GM12878 (cell line): ENCODE measurements around the gene VCAN.

Source experiments
- CBX5 ChIP-seq: sonication (generic); IDR thresholded peaks from 2 replicates; pipeline ENCODE4 v1.6.1; 2016; ENCODE audit warnings: low read depth, moderate library complexity, mild to moderate bottlenecking, inconsistent platforms
- IRF4 ChIP-seq: IDR thresholded peaks from 2 replicates; pipeline ENCODE4 v1.6.1; 2011; ENCODE audit warnings: low read depth, low read length
- RAD21 ChIP-seq: IDR thresholded peaks from 2 replicates; pipeline ENCODE4 v1.6.1; 2011; ENCODE audit warnings: mild to moderate bottlenecking, low read depth, low read length, moderate library complexity; ENCODE audit not compliant: insufficient read depth
- RBBP5 ChIP-seq: fragments of 200-600 bp; sonication (generic); conservative IDR thresholded peaks from 2 replicates; pipeline ENCODE4 v1.6.1; 2016
- SP1 ChIP-seq: IDR thresholded peaks from one replicate; pipeline ENCODE4 v1.6.1; 2011; ENCODE audit warnings: low read depth, low read length
- SUZ12 ChIP-seq: fragments of 200-600 bp; sonication (generic); IDR thresholded peaks from one replicate; pipeline ENCODE4 v1.6.1; 2018; ENCODE audit warnings: antibody characterized with exemption, mild to moderate bottlenecking; ENCODE audit not compliant: unreplicated experiment
- ZNF24 ChIP-seq: fragments of 450-650 bp; IDR thresholded peaks from 2 replicates; pipeline ENCODE4 v1.6.1; 2017; ENCODE audit warnings: antibody characterized with exemption, mild to moderate bottlenecking
- TF ChIP-seq, protein P1 (sequence below), 3 experiments: IDR thresholded peaks in 2 of 3; conservative IDR thresholded peaks in 1 of 3; 2 replicates each; pipeline ENCODE4 v1.5.1; 2011; ENCODE audit warnings: low read depth in 3 of 3, low read length in 3 of 3, mild to moderate bottlenecking in 3 of 3, control low read depth in 2 of 3, moderate library complexity in 2 of 3, inconsistent platforms in 1 of 3, mixed read lengths in 1 of 3; ENCODE audit not compliant: control insufficient read depth in 2 of 3, insufficient read depth in 1 of 3; ENCODE audit errors: extremely low read depth in 1 of 3

DNA sequence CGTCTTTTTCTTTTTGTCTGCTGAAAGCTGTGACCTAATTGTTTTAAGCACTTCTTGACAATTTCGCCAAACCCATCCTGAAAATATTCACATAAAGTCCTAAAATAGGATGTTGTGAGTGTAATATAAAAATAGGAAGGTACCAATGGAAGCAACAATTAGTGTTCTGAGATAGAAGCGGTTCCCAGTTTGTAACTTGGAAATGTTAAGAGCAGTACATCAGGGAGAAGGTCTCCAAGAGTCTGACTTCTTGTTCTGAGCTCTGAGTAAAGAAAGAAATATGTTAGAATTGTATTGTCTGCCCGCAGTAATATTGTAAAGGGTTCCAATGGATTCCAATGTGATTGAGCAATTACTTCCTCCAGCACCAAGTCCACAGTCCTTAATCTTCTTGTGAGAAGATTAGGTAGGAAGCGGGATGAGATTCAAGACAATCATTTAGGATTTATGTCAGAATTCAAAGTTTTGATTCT is 3.9 kb downstream of the VCAN start:
- TF ChIP-seq IRF4 (no peak), CBX5 (no peak), SUZ12 (no peak), ZNF24 (no peak), RAD21 (no peak), SP1 (no peak), RBBP5 (no peak)
- TF ChIP-seq, protein P1, sequence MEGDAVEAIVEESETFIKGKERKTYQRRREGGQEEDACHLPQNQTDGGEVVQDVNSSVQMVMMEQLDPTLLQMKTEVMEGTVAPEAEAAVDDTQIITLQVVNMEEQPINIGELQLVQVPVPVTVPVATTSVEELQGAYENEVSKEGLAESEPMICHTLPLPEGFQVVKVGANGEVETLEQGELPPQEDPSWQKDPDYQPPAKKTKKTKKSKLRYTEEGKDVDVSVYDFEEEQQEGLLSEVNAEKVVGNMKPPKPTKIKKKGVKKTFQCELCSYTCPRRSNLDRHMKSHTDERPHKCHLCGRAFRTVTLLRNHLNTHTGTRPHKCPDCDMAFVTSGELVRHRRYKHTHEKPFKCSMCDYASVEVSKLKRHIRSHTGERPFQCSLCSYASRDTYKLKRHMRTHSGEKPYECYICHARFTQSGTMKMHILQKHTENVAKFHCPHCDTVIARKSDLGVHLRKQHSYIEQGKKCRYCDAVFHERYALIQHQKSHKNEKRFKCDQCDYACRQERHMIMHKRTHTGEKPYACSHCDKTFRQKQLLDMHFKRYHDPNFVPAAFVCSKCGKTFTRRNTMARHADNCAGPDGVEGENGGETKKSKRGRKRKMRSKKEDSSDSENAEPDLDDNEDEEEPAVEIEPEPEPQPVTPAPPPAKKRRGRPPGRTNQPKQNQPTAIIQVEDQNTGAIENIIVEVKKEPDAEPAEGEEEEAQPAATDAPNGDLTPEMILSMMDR (IDR thresholded peaks at IDR 0.05 in 2 of 3, conservative IDR thresholded peaks at IDR 0.05 in 1 of 3; ENCODE audit: control insufficient read depth in 2 of 3, extremely low read depth in 1 of 3, insufficient read depth in 1 of 3, low read depth in 3 of 3, low read length in 3 of 3) = no peak
